HTERT RPE-1 (cell line): ENCODE data around the gene OR6N1.

Experiments used
- in situ Hi-C: fragments of 300-500 bp; cut with MboI; formaldehyde crosslinking; loops from 4 replicates; pipeline ENCODE4 v1.14.3; 2020; ENCODE audit warnings: low sequenced_read_pairs

Gene OR6N1

GRCh38 chr1:158771950-158772866 is at the start of gene OR6N1:
Gene OR6N1, minus strand, starts transcription at chr1:158772195. Its CDS starts 5,513 bp downstream, at chr1:158766682.
- in situ Hi-C loops: no loop called here

- in situ Hi-C loops: no loop called here
These were observed 49.7 kb upstream of the OR6N1 start for GRCh38 chr1:158821723-158822122.

GRCh38 chr1:158819461-158820443 is 47.8 kb upstream of the OR6N1 start:
- in situ Hi-C loops: no loop called here

GRCh38 chr1:158818975-158819431 is 47.0 kb upstream of the OR6N1 start:
- in situ Hi-C loops: no loop called here

- in situ Hi-C loops: no loop called here
These were observed 46.6 kb upstream of the OR6N1 start for GRCh38 chr1:158818560-158818959.

- in situ Hi-C loops: no loop called here
These were observed 43.0 kb upstream of the OR6N1 start for GRCh38 chr1:158814970-158815369.

- in situ Hi-C loops: no loop called here
These were observed 41.2 kb upstream of the OR6N1 start for GRCh38 chr1:158813164-158813563.

- in situ Hi-C loops: no loop called here
These were observed 40.3 kb upstream of the OR6N1 start for GRCh38 chr1:158812336-158812735.

- in situ Hi-C loops: no loop called here
These were observed 38.3 kb upstream of the OR6N1 start for GRCh38 chr1:158810311-158810710.

- in situ Hi-C loops: no loop called here
These were observed 37.9 kb upstream of the OR6N1 start for GRCh38 chr1:158809862-158810261.

- in situ Hi-C loops: no loop called here
These were observed 37.3 kb upstream of the OR6N1 start for GRCh38 chr1:158809256-158809655.

- in situ Hi-C loops: no loop called here
These were observed 35.0 kb upstream of the OR6N1 start for GRCh38 chr1:158806916-158807536.

GRCh38 chr1:158803678-158804077 is 31.7 kb upstream of the OR6N1 start:
- in situ Hi-C loops: no loop called here

- in situ Hi-C loops: no loop called here
These were observed 29.4 kb upstream of the OR6N1 start for GRCh38 chr1:158801396-158801795.

GRCh38 chr1:158800526-158800925 is 28.5 kb upstream of the OR6N1 start:
- in situ Hi-C loops: no loop called here

GRCh38 chr1:158799689-158800088 is 27.7 kb upstream of the OR6N1 start:
- in situ Hi-C loops: no loop called here

GRCh38 chr1:158798531-158798930 is 26.5 kb upstream of the OR6N1 start:
- in situ Hi-C loops: no loop called here

GRCh38 chr1:158794247-158794646 is 22.3 kb upstream of the OR6N1 start:
- in situ Hi-C loops: no loop called here

GRCh38 chr1:158793604-158794003 is 21.6 kb upstream of the OR6N1 start:
- in situ Hi-C loops: no loop called here

GRCh38 chr1:158781104-158781503 is 9.1 kb upstream of the OR6N1 start, which contains the start of gene OR6N2:
Gene OR6N2, minus strand, starts transcription at chr1:158781204. Its CDS starts 3,569 bp downstream, at chr1:158777635.
- in situ Hi-C loops: no loop called here

- in situ Hi-C loops: no loop called here
These were observed 17.6 kb downstream of the OR6N1 start, which contains the start of gene OR6K6 for GRCh38 chr1:158754420-158754819. Gene OR6K6, plus strand, starts transcription at chr1:158754720. Its CDS starts 168 bp downstream, at chr1:158754888.
